HG03460 (cell line): ENCODE data around the gene ATG101.

Experiments
- ATAC-seq: cut with Tn5 transposase; IDR thresholded peaks from one replicate; pipeline ENCODE4 v1.9.1; 2021; ENCODE audit not compliant: unreplicated experiment

Gene ATG101

GRCh38 chr12:52057638-52058576 is 11.9 kb upstream of the ATG101 start:
- no peak for ATAC-seq

- ATAC-seq, result no peak
Measured at GRCh38 chr12:52058631-52059361, 11.0 kb upstream of the ATG101 start.

- no peak for ATAC-seq
Measured at GRCh38 chr12:52059582-52060497, 9.9 kb upstream of the ATG101 start.

- no peak for ATAC-seq
Measured at GRCh38 chr12:52060498-52061177, 9.1 kb upstream of the ATG101 start.

DNA sequence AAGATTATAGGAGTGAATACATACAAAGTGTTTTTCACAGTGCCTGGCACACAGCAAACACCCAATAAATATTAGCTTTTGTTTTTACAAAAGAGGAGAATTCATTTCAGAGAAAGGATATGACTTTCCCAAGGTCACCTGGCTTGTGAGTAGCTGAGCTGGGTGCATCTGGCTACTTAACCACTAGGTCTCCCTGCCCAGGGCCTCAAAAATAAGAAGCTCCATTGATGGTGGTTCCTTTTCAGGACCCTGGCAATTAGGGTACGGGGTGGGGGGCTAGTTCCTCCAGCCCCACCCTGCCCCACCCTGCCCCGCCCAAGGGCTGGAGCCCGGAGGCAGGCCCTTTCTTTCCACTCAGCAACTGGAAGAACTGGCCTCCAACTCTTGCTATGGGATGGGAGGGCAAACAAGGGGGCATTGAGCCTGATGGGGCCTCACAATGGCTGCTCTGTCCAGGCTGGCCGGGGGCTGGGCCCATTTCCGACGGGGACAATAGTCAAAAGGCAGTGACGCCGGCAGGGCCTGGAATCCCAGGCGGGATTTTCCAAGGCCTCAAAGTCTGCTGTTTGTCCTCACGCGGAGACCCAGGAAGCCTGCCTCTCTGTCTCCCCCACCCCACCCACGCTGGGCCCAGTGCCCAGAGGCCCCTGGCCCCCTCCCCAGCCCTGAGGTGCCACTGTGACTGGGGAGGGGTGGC is 8.2 kb upstream of the ATG101 start:
- no peak for ATAC-seq

GRCh38 chr12:52062167-52063081 is 7.4 kb upstream of the ATG101 start:
- ATAC-seq, result no peak

DNA sequence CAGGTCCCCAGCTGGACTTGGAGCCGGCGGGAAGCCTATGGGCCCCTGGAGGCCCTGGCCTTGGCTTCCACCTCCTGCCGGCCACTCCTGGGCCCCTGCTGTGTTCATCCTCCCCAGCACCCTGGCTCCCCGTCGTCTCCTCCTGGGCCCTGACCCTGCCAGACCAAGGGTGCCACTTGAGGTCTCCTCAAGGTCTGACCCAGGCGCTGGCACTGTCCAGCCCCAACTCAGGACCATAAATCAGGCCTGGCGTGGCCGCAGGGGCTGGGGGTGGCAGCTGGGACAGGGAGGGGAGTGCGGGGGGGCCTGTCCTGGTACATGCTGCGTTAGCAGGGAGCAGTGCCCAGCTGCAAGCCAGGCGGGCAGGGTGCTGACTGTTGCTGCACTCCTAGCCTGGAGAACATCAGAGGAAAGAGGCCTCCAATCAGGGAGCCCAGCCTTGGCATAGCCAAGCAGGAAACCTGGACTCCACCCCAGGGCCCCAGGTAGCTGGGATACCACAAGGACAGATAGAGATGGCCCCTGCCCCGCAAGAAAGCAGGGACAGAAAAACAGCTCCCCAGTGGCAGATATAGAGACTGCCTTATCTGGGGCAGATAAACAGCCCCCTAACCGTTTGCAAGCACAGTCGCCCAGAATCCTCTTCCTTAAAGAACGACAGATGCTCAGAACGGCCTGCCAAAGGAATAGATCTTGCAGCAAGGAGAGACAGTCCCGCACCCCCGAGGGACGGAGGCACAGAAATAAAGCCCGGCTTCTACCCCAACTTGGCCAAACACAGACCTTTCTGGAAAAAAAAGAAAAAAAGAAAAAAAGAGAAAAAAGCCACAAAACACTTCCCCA is 6.5 kb upstream of the ATG101 start:
- ATAC-seq, result no peak

GRCh38 chr12:52063981-52064649 is 5.7 kb upstream of the ATG101 start:
- ATAC-seq, result no peak

GRCh38 chr12:52066346-52067080 is 3.3 kb upstream of the ATG101 start:
- no peak for ATAC-seq

DNA sequence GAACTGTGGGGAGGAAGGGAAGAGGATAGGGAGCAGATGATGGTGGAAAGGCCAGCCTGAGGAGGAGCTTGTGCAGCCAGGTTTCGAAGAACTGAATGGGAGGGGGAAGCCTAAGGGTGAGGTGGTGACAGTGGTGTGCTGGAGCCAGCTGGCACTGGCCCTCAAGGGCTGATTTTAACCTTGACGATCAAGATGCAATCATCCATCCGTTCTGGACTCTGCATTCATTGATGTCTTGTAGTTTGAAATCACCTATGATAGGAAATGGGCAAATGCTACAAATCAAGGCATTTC is 2.8 kb upstream of the ATG101 start:
- no peak for ATAC-seq

DNA sequence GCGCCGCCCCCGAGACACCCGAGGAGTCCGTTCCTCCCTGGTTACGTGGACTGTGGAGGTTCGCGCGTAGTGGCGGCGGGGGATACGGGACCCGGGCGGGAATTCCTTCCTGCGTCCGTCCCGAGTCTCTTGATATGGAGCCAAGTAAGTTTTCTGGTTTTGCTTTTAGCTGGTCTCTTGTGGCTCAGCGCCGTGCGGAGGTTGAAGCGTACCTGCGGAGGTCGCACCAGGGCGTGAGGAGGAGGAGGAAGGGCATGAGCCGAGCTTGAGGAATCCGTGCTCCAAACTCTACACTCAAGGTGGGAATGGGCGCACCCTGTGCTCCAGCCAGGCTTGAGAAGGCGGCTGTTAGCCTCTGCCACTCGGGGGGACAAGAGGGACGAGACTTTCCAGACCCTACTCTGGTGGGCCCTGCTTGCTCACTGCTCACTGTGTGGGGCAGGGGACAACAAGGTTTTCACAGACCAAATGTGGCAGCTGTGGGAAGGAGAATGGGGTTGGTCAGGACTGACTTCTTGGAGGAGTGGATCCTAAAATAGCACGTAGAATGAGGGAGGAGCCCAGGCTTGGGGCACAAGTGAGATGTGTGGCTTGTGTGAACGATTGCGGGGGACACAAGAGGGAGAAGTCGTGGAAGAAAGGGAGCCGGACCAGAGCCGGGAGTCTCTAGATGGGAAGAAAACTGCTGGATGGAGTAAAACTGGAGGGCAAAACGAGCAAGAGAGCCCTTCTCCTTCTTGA is 577 bp downstream of the ATG101 start:
- peak; percentile 17 for ATAC-seq

- ATAC-seq, result peak; percentile 30
Measured at GRCh38 chr12:52073531-52074381, 4.0 kb downstream of the ATG101 start.

GRCh38 chr12:52074971-52075724 is 5.4 kb downstream of the ATG101 start:
- ATAC-seq, result no peak

GRCh38 chr12:52076811-52077210 is 7.0 kb downstream of the ATG101 start:
- no peak for ATAC-seq

DNA sequence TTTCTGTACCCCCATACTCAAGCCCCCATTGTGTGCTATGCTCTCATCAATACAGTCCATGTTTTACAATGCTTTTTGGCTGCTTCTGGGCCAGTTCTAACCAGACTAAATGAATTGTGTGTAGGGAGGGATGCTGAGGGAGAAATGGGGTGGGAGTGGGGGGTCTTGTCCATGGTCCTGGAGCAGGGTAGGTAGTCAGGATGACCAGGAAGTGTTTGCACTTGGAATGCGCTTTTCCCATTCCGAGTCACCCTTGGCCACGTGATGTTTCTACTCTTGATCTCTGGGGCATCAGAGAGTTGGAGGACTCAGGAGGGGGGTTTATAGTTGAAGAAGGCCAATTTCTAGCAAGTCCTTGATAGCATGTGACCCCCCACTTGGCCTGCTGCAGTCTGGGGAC is 8.5 kb downstream of the ATG101 start:
- no peak for ATAC-seq
